Activated CD4-positive, CD25-positive, alpha-beta regulatory T cell treated with anti-CD3 and anti-CD28 coated beads, Interleukin-2, amount 50 U/mL, for 16 hours (primary cell): ENCODE measurements around the gene SLC66A1.

Source experiments
- DNase-seq: peaks from one replicate; pipeline ENCODE4 v3.0.0-alpha.2; 2020; ENCODE audit warnings: low read depth, low spot score

Gene SLC66A1

DNA sequence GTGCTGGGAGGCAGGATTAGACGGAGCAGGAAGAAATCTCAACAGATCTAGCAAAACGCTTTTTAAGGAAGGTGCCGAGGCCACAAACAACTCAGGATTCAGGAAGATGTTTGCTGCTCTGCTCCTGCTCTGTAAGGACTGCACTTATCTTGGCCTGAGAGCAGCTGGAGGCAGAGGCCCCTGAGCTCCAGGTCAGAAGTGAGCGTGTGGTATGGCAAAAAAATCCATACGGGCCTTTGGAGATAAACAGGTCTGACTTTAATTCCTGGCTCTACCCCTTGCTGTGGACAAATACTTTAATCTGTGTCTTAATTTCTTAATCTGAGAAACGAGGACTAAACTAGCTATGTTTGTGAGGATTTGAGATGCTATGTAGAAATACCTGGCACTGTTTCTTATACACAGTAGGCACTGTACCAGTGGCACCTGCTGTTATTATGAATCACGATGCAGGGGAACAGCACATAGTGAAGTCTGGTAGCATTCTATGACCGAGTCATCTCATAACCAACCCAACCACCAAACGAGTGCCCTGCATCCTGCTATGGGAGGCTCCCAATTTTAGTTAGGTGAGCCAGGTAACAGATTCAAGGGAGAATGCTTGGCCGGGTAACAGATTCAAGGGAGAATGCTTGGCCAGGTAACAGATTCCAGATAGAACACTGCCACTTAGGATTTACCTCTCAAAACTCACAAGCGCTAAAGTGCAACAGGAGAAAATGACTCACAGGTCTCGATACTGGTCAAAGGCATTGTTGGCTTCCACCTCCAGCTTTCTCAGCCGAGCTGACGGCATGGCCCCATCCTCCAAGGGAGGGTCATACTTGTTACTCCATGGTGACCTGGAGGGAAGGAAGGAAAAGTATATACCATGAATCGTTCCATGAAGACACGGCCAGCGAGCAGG lies 65.9 kb downstream of the SLC66A1 start:
- no peak for DNase-seq
